ENCODE data around the gene STPG4. TPM values are rescaled to one million over a fixed set of nuclear protein-coding genes. Genes with fewer than 3 reads are reported as not detected.

Gene STPG4
- total RNA-seq, 1 donor from 2014 or later, result under 0.01 TPM

DNA sequence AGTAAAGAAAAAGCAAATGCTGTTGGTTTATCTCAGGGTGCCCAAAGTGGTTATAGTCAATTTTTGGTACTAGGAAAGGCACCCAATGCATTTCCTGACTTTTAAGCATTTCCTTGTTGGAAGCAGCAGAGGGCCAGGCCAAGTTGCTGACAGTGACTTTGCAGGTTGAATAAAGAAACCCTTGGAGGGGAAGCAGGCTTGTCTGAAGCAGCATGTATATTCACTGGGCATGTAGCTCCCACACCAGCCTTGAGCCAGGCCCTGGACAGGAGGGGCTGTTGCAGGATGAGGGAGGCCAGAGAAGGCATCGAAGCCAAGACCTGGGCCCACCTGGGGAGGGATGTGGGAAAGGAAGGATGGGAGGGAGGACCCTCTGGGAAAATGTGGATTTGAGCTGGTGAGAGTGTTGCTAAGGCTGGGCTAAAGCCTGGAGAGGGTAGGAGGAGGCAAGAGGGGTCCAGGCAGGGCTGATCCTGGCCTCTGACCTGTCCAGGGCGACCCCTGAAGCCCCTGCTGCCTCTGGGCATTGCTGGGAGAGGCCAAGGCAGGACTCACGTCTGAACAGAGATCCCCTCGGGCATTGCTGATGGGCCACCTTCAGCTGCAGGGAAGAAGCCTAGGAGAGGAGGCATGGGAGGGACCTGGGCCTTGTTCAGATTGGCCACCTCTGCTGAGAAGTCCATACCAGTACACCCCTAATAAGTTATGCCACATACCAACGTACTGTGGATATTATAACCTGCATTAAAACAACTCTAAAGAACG, 79.6 kb downstream of the STPG4 start:
- DNase-seq (ENCODE audit: low read depth), result no peak
- FAIRE-seq, result no peak
- TF ChIP-seq, protein P1, sequence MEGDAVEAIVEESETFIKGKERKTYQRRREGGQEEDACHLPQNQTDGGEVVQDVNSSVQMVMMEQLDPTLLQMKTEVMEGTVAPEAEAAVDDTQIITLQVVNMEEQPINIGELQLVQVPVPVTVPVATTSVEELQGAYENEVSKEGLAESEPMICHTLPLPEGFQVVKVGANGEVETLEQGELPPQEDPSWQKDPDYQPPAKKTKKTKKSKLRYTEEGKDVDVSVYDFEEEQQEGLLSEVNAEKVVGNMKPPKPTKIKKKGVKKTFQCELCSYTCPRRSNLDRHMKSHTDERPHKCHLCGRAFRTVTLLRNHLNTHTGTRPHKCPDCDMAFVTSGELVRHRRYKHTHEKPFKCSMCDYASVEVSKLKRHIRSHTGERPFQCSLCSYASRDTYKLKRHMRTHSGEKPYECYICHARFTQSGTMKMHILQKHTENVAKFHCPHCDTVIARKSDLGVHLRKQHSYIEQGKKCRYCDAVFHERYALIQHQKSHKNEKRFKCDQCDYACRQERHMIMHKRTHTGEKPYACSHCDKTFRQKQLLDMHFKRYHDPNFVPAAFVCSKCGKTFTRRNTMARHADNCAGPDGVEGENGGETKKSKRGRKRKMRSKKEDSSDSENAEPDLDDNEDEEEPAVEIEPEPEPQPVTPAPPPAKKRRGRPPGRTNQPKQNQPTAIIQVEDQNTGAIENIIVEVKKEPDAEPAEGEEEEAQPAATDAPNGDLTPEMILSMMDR (IDR thresholded peaks at IDR 0.05; ENCODE audit: insufficient read depth, low read length, severe bottlenecking), result no peak
- Histone ChIP-seq H3K27me3 (ENCODE audit: control insufficient read depth, insufficient read depth, low read length) (no peaks in the 10 kb centered on the region), H3K36me3 (ENCODE audit: control insufficient read depth, insufficient read depth, low read length) (no peaks in the 10 kb centered on the region), H3K4me3 (ENCODE audit: low read depth, low read length) (no peak overlapping the region)

DNA sequence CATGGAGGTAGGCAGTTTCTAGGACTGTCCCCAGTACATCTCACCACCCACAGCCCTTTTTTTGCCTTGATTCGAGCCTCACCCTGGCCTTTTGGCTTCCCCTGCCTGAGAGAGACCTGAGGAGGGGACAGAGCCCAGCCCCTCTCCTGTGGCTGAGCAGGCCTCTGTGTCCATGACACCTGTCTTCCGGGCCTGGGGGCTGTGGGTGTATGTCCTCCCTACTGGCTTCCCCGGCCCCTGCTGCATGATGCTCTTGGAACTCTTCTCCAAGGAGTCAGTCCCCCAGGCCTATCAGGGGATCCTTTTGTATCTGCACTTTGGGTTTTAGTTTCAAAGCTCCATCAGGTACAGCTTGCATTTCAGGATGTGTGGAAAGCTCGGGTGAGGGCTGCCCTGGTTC, 80.4 kb downstream of the STPG4 start:
- H3K36me3 ChIP-seq (ENCODE audit: control insufficient read depth, insufficient read depth, low read length), result no peaks in the 10 kb centered on the region
- no peak for DNase-seq (ENCODE audit: low read depth)
- no peak overlapping the region for H3K4me3 ChIP-seq (ENCODE audit: low read depth, low read length)
- TF ChIP-seq, protein P1 (IDR thresholded peaks at IDR 0.05; ENCODE audit: insufficient read depth, low read length, severe bottlenecking), result no peak
- no peak for FAIRE-seq
- H3K27me3 ChIP-seq (ENCODE audit: control insufficient read depth, insufficient read depth, low read length), result no peaks in the 10 kb centered on the region

DNA sequence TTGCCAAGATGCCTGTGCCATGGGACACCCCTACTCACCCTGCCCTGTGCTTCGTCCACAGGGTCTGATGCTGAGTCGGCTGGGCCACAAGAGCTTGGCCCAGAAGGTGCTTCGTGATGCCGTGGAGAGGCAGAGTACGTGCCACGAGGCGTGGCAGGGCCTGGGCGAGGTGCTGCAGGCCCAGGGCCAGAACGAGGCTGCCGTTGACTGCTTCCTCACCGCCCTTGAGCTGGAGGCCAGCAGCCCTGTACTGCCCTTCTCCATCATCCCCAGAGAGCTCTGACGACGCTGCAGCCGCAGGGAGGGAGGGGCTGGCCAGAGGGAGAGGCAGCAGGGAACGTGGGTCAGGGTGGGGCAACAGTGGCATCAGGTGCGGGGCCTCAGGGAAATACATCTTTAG, 81.5 kb downstream of the STPG4 start:
- no peak overlapping the region for H3K4me3 ChIP-seq (ENCODE audit: low read depth, low read length)
- TF ChIP-seq, protein P1 (IDR thresholded peaks at IDR 0.05; ENCODE audit: insufficient read depth, low read length, severe bottlenecking), result no peak
- no peaks in the 10 kb centered on the region for H3K27me3 ChIP-seq (ENCODE audit: control insufficient read depth, insufficient read depth, low read length)
- no peaks in the 10 kb centered on the region for H3K36me3 ChIP-seq (ENCODE audit: control insufficient read depth, insufficient read depth, low read length)
- no peak for DNase-seq (ENCODE audit: low read depth)
- FAIRE-seq, result no peak

DNA sequence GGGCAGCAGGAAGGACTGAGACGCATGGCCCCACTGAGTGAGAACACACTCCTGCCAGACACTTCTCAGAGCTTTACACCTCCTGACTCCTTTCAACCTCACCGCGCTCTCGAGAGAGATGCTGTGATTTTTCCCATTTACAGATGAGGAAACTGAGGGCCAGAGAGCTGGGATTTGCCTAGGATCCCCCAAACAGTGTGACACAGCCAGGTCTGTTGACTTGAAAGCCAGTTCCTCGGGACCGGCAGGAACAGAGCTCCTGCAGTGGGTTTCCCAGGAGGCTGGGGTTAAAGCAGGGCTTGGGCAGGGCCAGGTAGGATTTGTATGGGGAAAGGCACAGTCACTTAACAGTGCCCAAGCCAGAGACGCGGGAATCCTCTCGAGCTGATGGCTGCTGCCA, 81.9 kb downstream of the STPG4 start:
- no peaks in the 10 kb centered on the region for H3K27me3 ChIP-seq (ENCODE audit: control insufficient read depth, insufficient read depth, low read length)
- no peak overlapping the region for H3K4me3 ChIP-seq (ENCODE audit: low read depth, low read length)
- DNase-seq (ENCODE audit: low read depth) (no peak), FAIRE-seq (peak; percentile 43)
- TF ChIP-seq, protein P1 (IDR thresholded peaks at IDR 0.05; ENCODE audit: insufficient read depth, low read length, severe bottlenecking), result no peak
- no peaks in the 10 kb centered on the region for H3K36me3 ChIP-seq (ENCODE audit: control insufficient read depth, insufficient read depth, low read length)

DNA sequence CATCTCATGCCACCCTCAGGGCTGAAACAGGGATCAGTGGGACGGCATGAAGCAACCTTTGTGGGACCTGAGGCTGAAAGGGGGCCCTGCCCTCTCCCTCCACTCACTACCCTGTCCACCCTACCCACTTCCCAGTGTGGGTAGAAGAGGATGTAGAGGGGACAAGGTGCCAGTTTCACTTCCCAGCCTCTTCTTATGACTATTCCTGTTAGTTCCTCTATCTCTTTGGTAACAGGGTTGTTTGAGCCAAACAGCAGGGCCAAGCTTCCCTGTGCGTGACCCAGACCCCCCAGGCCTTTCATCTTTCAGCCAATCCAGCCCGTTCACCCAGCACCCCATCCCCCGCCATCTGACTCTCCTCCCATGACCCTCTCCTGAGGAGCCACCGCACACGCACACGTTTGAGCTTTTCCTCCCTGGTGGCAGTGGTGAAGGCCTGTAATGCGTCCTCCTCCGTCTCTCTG, 82.3 kb downstream of the STPG4 start:
- TF ChIP-seq, protein P1 (IDR thresholded peaks at IDR 0.05; ENCODE audit: insufficient read depth, low read length, severe bottlenecking), result no peak
- peak; percentile 13 for FAIRE-seq
- no peaks in the 10 kb centered on the region for H3K27me3 ChIP-seq (ENCODE audit: control insufficient read depth, insufficient read depth, low read length)
- H3K36me3 ChIP-seq (ENCODE audit: control insufficient read depth, insufficient read depth, low read length), result no peaks in the 10 kb centered on the region
- H3K4me3 ChIP-seq (ENCODE audit: low read depth, low read length), result no peak overlapping the region
- no peak for DNase-seq (ENCODE audit: low read depth)

All from bronchial epithelial cell (primary cell).